ENCODE measurements around the gene CLEC3B.
"Not testable (repeated sequence)": the region's sequence is repeated elsewhere in the genome, so short reads cannot be mapped to it uniquely, and the experiment has no call there.

CLEC3B gene

DNA sequence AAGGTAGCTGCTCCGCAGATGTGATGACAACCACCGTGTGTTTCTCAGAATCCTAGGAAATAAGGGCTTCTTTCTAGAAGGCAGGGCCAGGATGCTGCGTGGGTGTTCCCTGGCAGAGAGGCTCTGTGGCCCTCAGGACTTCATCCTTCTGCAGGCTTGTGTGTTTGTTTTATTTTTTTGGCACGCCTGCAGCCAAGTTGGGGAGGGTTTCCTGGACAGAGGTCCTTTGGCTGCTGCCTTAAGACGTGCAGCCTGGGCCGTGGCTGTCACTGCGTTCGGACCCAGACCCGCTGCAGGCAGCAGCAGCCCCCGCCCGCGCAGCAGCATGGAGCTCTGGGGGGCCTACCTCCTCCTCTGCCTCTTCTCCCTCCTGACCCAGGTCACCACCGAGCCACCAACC is at the start of gene CLEC3B:
Gene CLEC3B, plus strand, starts transcription at position 266 of the 400 bp plus-strand sequence. Its CDS starts 60 bp downstream, at position 326.
- peak; percentile 58 for DNase-seq (ENCODE audit: low read depth)

DNA sequence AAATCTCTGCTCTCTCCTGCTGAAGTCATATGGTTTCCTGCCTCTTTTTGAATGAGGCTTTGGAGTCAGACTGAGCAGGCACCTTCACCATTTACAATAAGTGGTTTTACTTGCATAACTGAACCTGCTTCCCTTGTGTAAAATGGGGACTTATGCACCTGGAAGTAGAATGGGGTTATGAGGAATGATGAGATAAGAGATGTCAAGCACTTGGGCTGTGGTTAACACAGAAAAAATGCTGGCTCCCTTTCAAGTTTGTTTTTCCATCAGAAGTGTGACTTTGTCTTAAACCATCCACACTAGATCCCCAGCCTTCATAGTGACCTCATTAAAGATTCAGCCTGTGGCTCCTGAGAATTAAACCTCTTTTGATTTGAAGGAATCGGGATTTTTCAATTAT is 44.9 kb upstream of the CLEC3B start:
- DNase-seq (ENCODE audit: low read depth) = no peak

GRCh38 chr3:44981751-44982150 is 44.4 kb upstream of the CLEC3B start:
- DNase-seq (ENCODE audit: low read depth) = no peak

DNA sequence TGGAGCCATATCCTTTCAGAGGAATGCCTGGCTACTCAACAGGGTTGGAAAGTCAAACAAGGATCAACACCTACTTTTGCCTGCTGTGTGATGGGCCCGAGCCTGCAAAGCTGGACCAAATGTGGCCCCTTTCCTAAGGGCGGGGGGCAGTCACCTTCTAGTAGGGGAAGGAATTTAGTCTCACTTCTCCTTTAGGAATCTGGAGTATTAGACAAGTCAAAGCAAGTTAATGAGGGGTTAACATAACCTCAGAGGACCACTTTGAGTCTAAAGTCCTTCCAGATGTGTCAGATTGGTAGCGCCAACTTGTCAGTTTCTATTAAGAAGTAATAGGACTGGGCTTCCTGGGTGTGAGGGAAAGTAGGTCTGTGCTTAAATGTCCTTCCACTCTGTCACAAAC is 43.3 kb upstream of the CLEC3B start:
- no peak for DNase-seq (ENCODE audit: low read depth)

DNA sequence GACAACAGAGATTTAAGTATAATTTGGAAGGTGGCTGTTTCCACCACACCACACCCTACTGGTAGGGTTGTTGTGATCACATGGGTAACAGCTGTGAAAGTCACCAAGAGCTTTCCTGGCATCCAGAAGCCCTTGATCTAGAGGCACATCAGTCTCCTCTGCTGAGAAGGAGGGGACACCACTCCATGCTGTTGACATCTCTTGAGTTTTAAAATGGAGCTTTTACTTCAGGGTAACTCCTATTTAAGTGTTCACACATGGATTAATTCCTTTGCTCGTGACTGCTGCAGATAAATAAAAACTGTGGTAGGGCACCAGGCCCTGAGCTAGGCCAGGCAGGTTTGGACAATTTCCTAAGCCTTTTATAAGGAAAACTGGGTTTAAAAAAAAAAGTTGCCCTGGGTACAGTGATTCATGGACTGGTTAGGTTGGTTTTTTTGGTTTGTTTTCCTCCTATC is 42.6 kb upstream of the CLEC3B start:
- no peak for DNase-seq (ENCODE audit: low read depth)

GRCh38 chr3:44984335-44984734 is 41.8 kb upstream of the CLEC3B start:
- no peak for DNase-seq (ENCODE audit: low read depth)

GRCh38 chr3:44986330-44986729 is 39.8 kb upstream of the CLEC3B start:
- not testable (repeated sequence) for DNase-seq (ENCODE audit: low read depth)

DNA sequence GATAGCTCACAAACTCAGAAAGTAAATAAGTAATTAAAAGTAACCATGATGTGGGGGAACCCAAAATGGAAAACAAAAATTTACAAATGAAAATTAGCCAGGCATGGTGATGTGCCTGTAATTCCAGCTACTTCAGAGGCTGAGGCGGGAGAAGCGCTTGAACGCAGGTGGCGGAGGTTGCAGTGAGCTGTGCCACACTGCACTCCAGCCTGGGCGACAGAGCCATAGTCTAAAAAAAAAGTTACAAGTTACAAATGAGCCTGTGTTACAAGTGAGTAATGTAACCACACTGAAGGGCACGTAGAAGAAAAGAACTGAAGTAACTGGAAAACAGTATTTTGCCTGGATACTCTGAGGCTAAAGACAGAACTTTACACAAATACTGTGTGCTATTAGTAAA is 38.8 kb upstream of the CLEC3B start:
- DNase-seq (ENCODE audit: low read depth) = no peak

GRCh38 chr3:44988073-44988472 is 38.0 kb upstream of the CLEC3B start:
- no peak for DNase-seq (ENCODE audit: low read depth)

GRCh38 chr3:44989141-44989540 is 37.0 kb upstream of the CLEC3B start:
- DNase-seq (ENCODE audit: low read depth) = no peak

- no peak for DNase-seq (ENCODE audit: low read depth)
Observed at GRCh38 chr3:44989636-44990373, 36.3 kb upstream of the CLEC3B start.

- no peak for DNase-seq (ENCODE audit: low read depth)
Observed at GRCh38 chr3:44991326-44991725, 34.8 kb upstream of the CLEC3B start.

- DNase-seq (ENCODE audit: low read depth) = no peak
Observed at GRCh38 chr3:44992555-44993470, 33.3 kb upstream of the CLEC3B start.

GRCh38 chr3:44993471-44994205 is 32.5 kb upstream of the CLEC3B start:
- DNase-seq (ENCODE audit: low read depth) = peak; percentile 80

DNA sequence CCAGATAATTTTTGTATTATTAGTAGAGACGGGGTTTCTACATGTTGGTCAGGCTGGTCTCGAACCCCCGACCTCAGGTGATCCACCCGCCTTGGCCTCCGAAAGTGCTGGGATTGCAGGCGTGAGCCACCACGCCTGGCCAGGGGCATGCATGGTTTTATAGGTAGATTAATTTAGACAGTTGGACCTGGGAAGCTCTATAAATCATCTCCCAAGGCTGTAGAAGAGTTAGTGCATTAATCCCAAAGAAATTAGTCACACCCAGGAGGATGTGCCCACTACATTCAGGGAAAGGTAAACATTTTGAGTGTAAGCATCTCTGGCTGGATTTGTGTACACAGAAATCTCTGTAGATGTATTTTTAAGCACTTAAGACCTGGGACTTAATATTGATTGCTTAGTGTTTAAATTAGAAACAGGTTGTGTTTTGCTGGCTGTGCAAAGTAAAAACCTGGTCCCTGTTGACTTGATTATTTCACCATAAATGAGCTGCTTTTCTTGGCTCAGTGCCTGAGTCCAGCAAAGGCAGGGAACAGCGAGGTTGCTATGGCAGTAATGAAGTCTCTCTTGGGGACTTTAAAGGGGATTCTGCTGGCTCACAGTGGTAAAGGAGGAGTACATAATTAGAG is 30.8 kb upstream of the CLEC3B start:
- peak; percentile 61 for DNase-seq (ENCODE audit: low read depth)

DNA sequence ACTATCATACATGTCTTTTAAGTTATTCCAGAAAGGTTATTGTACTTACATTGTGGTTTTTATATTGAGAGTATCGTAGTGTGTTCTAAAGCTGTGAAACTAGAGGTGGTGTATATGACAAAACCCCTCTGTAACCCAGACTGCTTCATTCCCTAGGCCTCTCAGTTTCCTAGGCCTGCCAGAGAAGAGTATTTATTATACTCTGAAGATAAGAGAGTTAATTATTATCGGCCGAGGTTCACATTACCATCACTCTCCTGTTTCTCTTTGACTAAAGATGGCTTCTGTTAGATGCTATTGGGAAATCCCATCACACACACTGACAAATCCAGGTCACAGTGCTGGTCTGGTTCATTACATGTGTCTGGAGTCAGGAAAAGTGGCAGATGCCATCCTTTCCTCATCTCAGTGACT is 29.5 kb upstream of the CLEC3B start:
- DNase-seq (ENCODE audit: low read depth) = no peak

DNA sequence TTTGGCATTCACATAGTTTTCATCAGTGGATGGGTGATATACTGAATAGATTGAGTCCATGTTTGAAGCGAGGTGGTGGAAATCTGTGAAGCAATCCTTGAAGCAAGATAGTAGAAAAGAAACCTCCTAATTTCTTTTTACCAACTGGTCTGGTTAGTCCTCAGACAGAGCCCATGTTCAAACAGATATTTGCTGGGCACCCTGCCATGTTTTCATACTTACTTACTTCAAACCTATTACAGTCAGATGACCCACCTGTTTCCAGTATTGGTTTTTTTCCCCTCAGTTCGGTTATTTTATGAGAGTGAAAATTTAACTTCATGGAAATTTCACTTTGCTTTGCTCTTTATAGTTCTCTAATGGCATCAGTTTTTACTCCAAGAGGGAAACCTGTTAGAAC is 26.3 kb upstream of the CLEC3B start:
- no peak for DNase-seq (ENCODE audit: low read depth)

GRCh38 chr3:45000823-45001222 is 25.3 kb upstream of the CLEC3B start:
- DNase-seq (ENCODE audit: low read depth) = no peak

GRCh38 chr3:45001738-45002137 is 24.4 kb upstream of the CLEC3B start:
- no peak for DNase-seq (ENCODE audit: low read depth)

- DNase-seq (ENCODE audit: low read depth) = no peak
Observed at GRCh38 chr3:45002139-45002660, 23.9 kb upstream of the CLEC3B start.

DNA sequence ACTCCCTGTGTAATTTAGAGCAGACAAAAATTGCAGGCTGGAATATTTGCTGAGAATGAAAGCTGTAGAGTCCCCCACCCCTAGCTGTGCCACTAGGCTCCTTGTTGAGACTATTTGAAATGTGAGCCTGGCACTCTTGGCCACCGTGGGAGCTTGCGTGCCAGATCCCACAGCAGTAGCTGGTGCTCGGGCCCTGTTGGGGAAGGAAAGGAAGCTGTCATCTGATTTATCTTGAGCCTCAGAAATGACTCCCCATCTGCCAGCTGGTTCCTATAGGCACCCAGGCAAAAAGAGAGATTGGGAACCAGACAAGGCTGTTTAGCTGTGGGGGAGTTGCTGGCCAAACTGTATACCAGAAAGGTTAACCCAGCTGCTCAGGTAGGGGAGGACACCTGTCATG is 23.4 kb upstream of the CLEC3B start:
- no peak for DNase-seq (ENCODE audit: low read depth)

- no peak for DNase-seq (ENCODE audit: low read depth)
Observed at GRCh38 chr3:45003406-45003805, 22.7 kb upstream of the CLEC3B start.

All from GM04504 (cell line).